Right cardiac atrium (tissue), 5 donors: ENCODE results near the gene CC2D2A. TPM values are rescaled to one million over a fixed set of nuclear protein-coding genes. Genes with fewer than 3 reads are reported as not detected.
A peak's percentile ranks its signal among the peaks of the same experiment; 100 is the strongest.
"Not testable (repeated sequence)": the region's sequence is repeated elsewhere in the genome, so short reads cannot be mapped to it uniquely, and the experiment has no call there.

Experiments used
- ATAC-seq, 2 donors: fragments of 200-7000 bp; cut with Tn5 transposase; one replicate each; pipeline versions ENCODE4 v1.8.0 to v1.9.1; 2020; ENCODE audit warnings: moderate library complexity in 2 of 2, mild to moderate bottlenecking in 1 of 2
- DNase-seq, 3 donors: peaks; one replicate each; pipeline ENCODE4 v3.0.0-alpha.2; 2020
- H3K27ac ChIP-seq: one replicate; pipeline ENCODE4 v1.5.1; 2013; ENCODE audit warnings: mild to moderate bottlenecking, low read length, control low read depth, moderate library complexity
- H3K27me3 ChIP-seq: one replicate; pipeline ENCODE4 v1.6.1; 2013; ENCODE audit not compliant: control insufficient read depth, insufficient read depth
- H3K4me1 ChIP-seq: one replicate; pipeline ENCODE4 v1.6.1; 2013; ENCODE audit warnings: low read length; ENCODE audit not compliant: control insufficient read depth, insufficient read depth
- H3K4me3 ChIP-seq: one replicate; pipeline ENCODE4 v1.5.1; 2013; ENCODE audit warnings: low read length, control low read depth
- H3K9me3 ChIP-seq: one replicate; pipeline ENCODE4 v1.6.1; 2013; ENCODE audit warnings: low read length; ENCODE audit not compliant: control insufficient read depth
- WGBS: extraction: QIAGEN DNeasy Blood & Tissue Kit; methylation state at CpG from one replicate; pipeline ENCODE4 v1.1.7; 2013; 5-methylcytosine and 5-hydroxymethylcytosine counted together
- intact Hi-C, 4 donors: fragments of 100-400 bp; cut with DNase I; formaldehyde crosslinking; loops; one replicate each; pipeline versions ENCODE4 v1.11.0 to v1.14.0; 2022 to 2023
- polyA plus RNA-seq: library from polyadenylated mRNA; stranded (reverse); fragments of 200-250 nt; gene quantifications from one replicate; pipeline ENCODE4 v1.2.3, GENCODE V29; 2013
- total RNA-seq, 4 donors: library from RNA; stranded (reverse); fragmentation: NEBNext Ultra II Directional; extraction: Animal tissue kit (Norgen Biotek cat#: 25700); gene quantifications; one replicate each; pipeline ENCODE4 v1.2.1, GENCODE V29; 2021
- donor health status: healthy with polysubstance abuse.
- donor health status: DM: no; HTN: yes; CAD: no.
- donor health status: DM: no; HTN: no; CAD: no.
- donor health status: DM: no; HTN: yes; CAD: no; lungs with severe emphysema.
- donor health status: DM: yes; HTN: yes; CAD: no.

CC2D2A gene
- total and polyA plus RNA-seq, 5 donors = 8.2 to 13.6 (median 13.1) TPM

- DNase-seq = no peak
- intact Hi-C loops = no loop called here
- Histone ChIP-seq H3K27me3 (no peaks in the 10 kb centered on the region), H3K9me3 (no peaks in the 10 kb centered on the region), H3K4me3 (no peak overlapping the region), H3K4me1 (no peaks in the 10 kb centered on the region), H3K27ac (no peak overlapping the region)
- ATAC-seq = no peak
- 36% methylated on average over 3 of the region's 3 CpGs for WGBS
Observed at GRCh38 chr4:15592799-15593198, 123.1 kb downstream of the CC2D2A start.

- DNase-seq (no peak), ATAC-seq (no peak)
- no peak overlapping the region for H3K27ac ChIP-seq
- no peaks in the 10 kb centered on the region for H3K9me3 ChIP-seq
- no peaks in the 10 kb centered on the region for H3K27me3 ChIP-seq
- intact Hi-C loops = no loop called here
- 98% methylated on average over 4 of the region's 4 CpGs for WGBS
- no peak overlapping the region for H3K4me3 ChIP-seq
- no peaks in the 10 kb centered on the region for H3K4me1 ChIP-seq
Observed at GRCh38 chr4:15598644-15599043, 129.0 kb downstream of the CC2D2A start.

- WGBS = 95% methylated on average over 3 of the region's 3 CpGs
- no peak for DNase-seq
- H3K27ac ChIP-seq = no peak overlapping the region
Observed at GRCh38 chr4:15600176-15600575, 130.5 kb downstream of the CC2D2A start.

GRCh38 chr4:15601862-15602261 lies 132.2 kb downstream of the CC2D2A start:
- 93% methylated on average over 2 of the region's 2 CpGs for WGBS
- H3K27ac ChIP-seq = no peak overlapping the region
- no peaks in the 10 kb centered on the region for H3K4me1 ChIP-seq
- ATAC-seq (no peak), DNase-seq (no peak)
- no peaks in the 10 kb centered on the region for H3K27me3 ChIP-seq
- H3K4me3 ChIP-seq = no peak overlapping the region
- intact Hi-C loops = no loop called here
- no peaks in the 10 kb centered on the region for H3K9me3 ChIP-seq

More at GRCh38 chr4:15600176-15600575, 130.5 kb downstream of the CC2D2A start:
- no peaks in the 10 kb centered on the region for H3K9me3 ChIP-seq
- H3K4me3 ChIP-seq = no peak overlapping the region
- no peaks in the 10 kb centered on the region for H3K27me3 ChIP-seq
- ATAC-seq = no peak
- H3K4me1 ChIP-seq = no peaks in the 10 kb centered on the region
- intact Hi-C loops = no loop called here

GRCh38 chr4:15605537-15605936 lies 135.9 kb downstream of the CC2D2A start:
- no peak overlapping the region for H3K4me3 ChIP-seq
- no peaks in the 10 kb centered on the region for H3K9me3 ChIP-seq
- no peaks in the 10 kb centered on the region for H3K4me1 ChIP-seq
- H3K27me3 ChIP-seq = no peaks in the 10 kb centered on the region
- no peak for ATAC-seq
- 94% methylated on average over 5 of the region's 5 CpGs for WGBS
- DNase-seq = no peak
- intact Hi-C loops = no loop called here
- H3K27ac ChIP-seq = no peak overlapping the region

- H3K4me1 ChIP-seq = no peaks in the 10 kb centered on the region
- 79% methylated on average over 2 of the region's 2 CpGs for WGBS
- H3K4me3 ChIP-seq = no peak overlapping the region
- DNase-seq (no peak), ATAC-seq (no peak)
- intact Hi-C loops = no loop called here
- H3K9me3 ChIP-seq = no peaks in the 10 kb centered on the region
- no peak overlapping the region for H3K27ac ChIP-seq
- H3K27me3 ChIP-seq = no peaks in the 10 kb centered on the region
Observed at GRCh38 chr4:15610855-15611254, 141.2 kb downstream of the CC2D2A start.

- Histone ChIP-seq H3K4me3 (no peak overlapping the region), H3K4me1 (no peaks in the 10 kb centered on the region), H3K9me3 (no peaks in the 10 kb centered on the region), H3K27ac (no peak overlapping the region), H3K27me3 (no peaks in the 10 kb centered on the region)
- DNase-seq (no peak), ATAC-seq (no peak)
- intact Hi-C loops = no loop called here
- 95% methylated on average over 2 of the region's 2 CpGs for WGBS
Observed at GRCh38 chr4:15612136-15612535, 142.5 kb downstream of the CC2D2A start.

GRCh38 chr4:15614891-15615290 lies 145.2 kb downstream of the CC2D2A start:
- not testable (repeated sequence) for H3K27me3 ChIP-seq
- 97% methylated on average over 24 of the region's 24 CpGs for WGBS

GRCh38 chr4:15617407-15617806 lies 147.7 kb downstream of the CC2D2A start:
- H3K27ac ChIP-seq, intact Hi-C loops, H3K27me3 ChIP-seq, DNase-seq, H3K4me1 ChIP-seq, ATAC-seq, H3K9me3 ChIP-seq, H3K4me3 ChIP-seq: not testable (repeated sequence)
- 95% methylated on average over 5 of the region's 5 CpGs for WGBS

More at GRCh38 chr4:15614891-15615290, 145.2 kb downstream of the CC2D2A start:
- ATAC-seq, H3K4me1 ChIP-seq, H3K27ac ChIP-seq, H3K9me3 ChIP-seq, H3K4me3 ChIP-seq, intact Hi-C loops: not testable (repeated sequence)
- DNase-seq = peak in 2 of 3 donors; percentile 7 to 41

GRCh38 chr4:15636818-15637217 lies 167.1 kb downstream of the CC2D2A start:
- Histone ChIP-seq H3K4me3 (no peak overlapping the region), H3K9me3 (no peaks in the 10 kb centered on the region), H3K4me1 (no peaks in the 10 kb centered on the region), H3K27ac (no peak overlapping the region), H3K27me3 (no peaks in the 10 kb centered on the region)
- intact Hi-C loops = no loop called here
- WGBS = 93% methylated on average over 1 of the region's 1 CpG
- ATAC-seq = no peak
- no peak for DNase-seq

- Histone ChIP-seq H3K9me3 (no peaks in the 10 kb centered on the region), H3K27me3 (no peaks in the 10 kb centered on the region), H3K4me1 (no peaks in the 10 kb centered on the region), H3K4me3 (no peak overlapping the region), H3K27ac (no peak overlapping the region)
- intact Hi-C loops = no loop called here
- 92% methylated on average over 6 of the region's 6 CpGs for WGBS
- DNase-seq = no peak
- no peak for ATAC-seq
Observed at GRCh38 chr4:15638418-15638817, 168.7 kb downstream of the CC2D2A start.

- WGBS = 56% methylated on average over 2 of the region's 2 CpGs
- intact Hi-C loops = loop anchor here in 1 of 4 donors (10.0 kb wide), 1 partner anchor 174 kb away; no protein-coding TSS in a partner anchor
- no peak for ATAC-seq
Observed at GRCh38 chr4:15648600-15648999, 178.9 kb downstream of the CC2D2A start.

More at GRCh38 chr4:15648600-15648999, 178.9 kb downstream of the CC2D2A start:
- no peak for DNase-seq
- H3K27me3 ChIP-seq = no peaks in the 10 kb centered on the region
- no peak overlapping the region for H3K4me3 ChIP-seq
- H3K4me1 ChIP-seq = peaks cover 1% of the 10 kb centered on the region
- H3K9me3 ChIP-seq = no peaks in the 10 kb centered on the region
- no peak overlapping the region for H3K27ac ChIP-seq
